B cell (primary cell): ENCODE measurements around the gene KATNBL1. TPM values are rescaled to one million over a fixed set of nuclear protein-coding genes. Genes with fewer than 3 reads are reported as not detected.
"Not testable (repeated sequence)": the region's sequence is repeated elsewhere in the genome, so short reads cannot be mapped to it uniquely, and the experiment has no call there.

Experiments
- ATAC-seq: fragments of 200-7000 bp; cut with Tn5 transposase; one replicate; pipeline ENCODE4 v1.10.0; 2021; ENCODE audit warnings: low read depth, mild to moderate bottlenecking, moderate number of reproducible peaks, moderate library complexity
- CTCF ChIA-PET: fragments of 350-600 bp; sonication (Branson Sonifier 250); formaldehyde crosslinking; loops from one replicate; lab custom pipeline; 2021; ENCODE audit warnings: antibody characterized with exemption, inconsistent platforms; lab: Charles Lee
- POLR2A ChIA-PET: fragments of 350-600 bp; sonication (Branson Sonifier 250); formaldehyde crosslinking; loops from one replicate; lab custom pipeline; 2021; ENCODE audit warnings: antibody characterized with exemption; lab: Charles Lee
- DNase-seq: peaks from one replicate; pipeline ENCODE4 v3.0.0; 2013
- H2AFZ ChIP-seq: 2 replicates; pipeline ENCODE4 v1.6.1; 2012; ENCODE audit warnings: mild to moderate bottlenecking, low read depth, low read length; ENCODE audit not compliant: insufficient read depth, poor library complexity, severe bottlenecking
- H3K27ac ChIP-seq, 2 donors: 1 replicate in 1 of 2; 2 replicates in 1 of 2; pipeline ENCODE4 v1.5.1; 2012 to 2013; ENCODE audit warnings: low read length in 2 of 2, mild to moderate bottlenecking in 2 of 2, moderate library complexity in 1 of 2
- H3K27me3 ChIP-seq, 4 experiments: fragments of 200-600 bp in 1 of 4; sonication (generic) in 1 of 4; replicated peaks in 1 of 4; 1 replicate in 2 of 4; 2 replicates in 2 of 4; pipeline versions ENCODE4 v1.6.1 to v1.7.0; 2013 to 2016; ENCODE audit warnings: low read length in 3 of 4, mild to moderate bottlenecking in 2 of 4, mixed read lengths in 1 of 4, moderate library complexity in 1 of 4; ENCODE audit not compliant: insufficient read depth in 4 of 4, control insufficient read depth in 3 of 4; ENCODE audit errors: control extremely low read depth in 1 of 4
- H3K36me3 ChIP-seq, 2 experiments: replicated peaks in 1 of 2; 1 replicate in 1 of 2; 2 replicates in 1 of 2; pipeline versions ENCODE4 v1.6.1 to v1.7.1; 2013; ENCODE audit warnings: low read length in 1 of 2; ENCODE audit not compliant: insufficient read depth in 2 of 2, control insufficient read depth in 1 of 2; ENCODE audit errors: control extremely low read depth in 1 of 2, extremely low read depth in 1 of 2
- H3K4me1 ChIP-seq, 2 donors: fragments of 200-600 bp in 1 of 2; sonication (generic) in 1 of 2; 1 replicate in 1 of 2; 2 replicates in 1 of 2; pipeline versions ENCODE4 v1.5.1 to v1.6.1; 2013 to 2017; ENCODE audit warnings: low read length in 2 of 2; ENCODE audit not compliant: control insufficient read depth in 2 of 2, insufficient read depth in 2 of 2
- H3K4me2 ChIP-seq: replicated peaks from 2 replicates; pipeline ENCODE3; 2012; ENCODE audit warnings: mild to moderate bottlenecking, low read depth, low read length; ENCODE audit not compliant: poor library complexity, severe bottlenecking
- H3K4me3 ChIP-seq, 5 experiments: fragments of 200-600 bp in 1 of 5; sonication (generic) in 1 of 5; 1 replicate in 3 of 5; 2 replicates in 2 of 5; pipeline versions ENCODE4 v1.5.1 to v1.7.0; 2011 to 2016; ENCODE audit warnings: low read length in 4 of 5, mild to moderate bottlenecking in 4 of 5, low read depth in 2 of 5, control low read depth in 1 of 5, moderate library complexity in 1 of 5; ENCODE audit not compliant: insufficient read depth in 1 of 5; ENCODE audit errors: control extremely low read depth in 1 of 5, extremely low read depth in 1 of 5
- H3K79me2 ChIP-seq: fragments of 200-600 bp; sonication (generic); one replicate; pipeline ENCODE4 v1.6.0; 2016; ENCODE audit warnings: low read length; ENCODE audit not compliant: control insufficient read depth, insufficient read depth
- H3K9ac ChIP-seq: fragments of 200-600 bp; sonication (generic); 2 replicates; pipeline ENCODE4 v1.6.1; 2017; ENCODE audit warnings: mild to moderate bottlenecking, low read length, moderate library complexity
- H3K9me3 ChIP-seq, 3 donors: one replicate each; pipeline versions ENCODE4 v1.6.1 to v1.7.1; 2013; ENCODE audit warnings: low read length in 2 of 3; ENCODE audit not compliant: control insufficient read depth in 2 of 3, insufficient read depth in 1 of 3; ENCODE audit errors: control extremely low read depth in 1 of 3
- H4K20me1 ChIP-seq: 2 replicates; pipeline ENCODE4 v1.6.0; 2012; ENCODE audit warnings: mild to moderate bottlenecking, low read length; ENCODE audit not compliant: insufficient read depth, control insufficient read depth, poor library complexity, severe bottlenecking
- H3K27ac Mint-ChIP-seq: one replicate; pipeline ENCODE4 v1.8.0; 2021; ENCODE audit warnings: mixed read lengths
- H3K27me3 Mint-ChIP-seq: one replicate; pipeline ENCODE4 v1.8.0; 2021; ENCODE audit warnings: mixed read lengths
- H3K4me1 Mint-ChIP-seq: one replicate; pipeline ENCODE4 v1.8.0; 2021; ENCODE audit warnings: mixed read lengths
- H3K4me3 Mint-ChIP-seq: one replicate; pipeline ENCODE4 v1.8.0; 2021; ENCODE audit warnings: mixed read lengths
- H3K9me3 Mint-ChIP-seq: one replicate; pipeline ENCODE4 v1.8.0; 2022; ENCODE audit warnings: mixed read lengths; ENCODE audit not compliant: insufficient read depth
- EZH2 ChIP-seq: IDR thresholded peaks from 2 replicates; pipeline ENCODE4 v1.6.1; 2012; ENCODE audit warnings: borderline replicate concordance, low read depth, mild to moderate bottlenecking, moderate library complexity, low read length; ENCODE audit not compliant: insufficient read depth, poor library complexity, severe bottlenecking
- WGBS: methylation state at CpG from one replicate; pipeline ENCODE4 v1.1.5; 2013; ENCODE audit warnings: missing lambda C conversion rate; ENCODE audit not compliant: insufficient coverage; 5-methylcytosine and 5-hydroxymethylcytosine counted together
- intact Hi-C: fragments of 100-400 bp; cut with micrococcal nuclease; formaldehyde crosslinking; loops from one replicate; pipeline ENCODE4 v1.10.0; 2022
- polyA plus RNA-seq: library from polyadenylated mRNA; depleted of rRNA; stranded (reverse); fragments of >200 nt; gene quantifications from 2 replicates; pipeline ENCODE4 v1.2.3, GENCODE V29; 2012
- total RNA-seq, 2 donors: library from RNA; stranded (reverse); fragments of 120-200 nt in 1 of 2; gene quantifications; 1 replicate in 1 of 2; 2 replicates in 1 of 2; pipeline versions ENCODE4 v1.2.3 to v1.2.4, GENCODE V29; 2013 to 2022
- TF ChIP-seq, protein P1 (sequence below): fragments of 200-600 bp; IDR thresholded peaks from one replicate; pipeline ENCODE4 v1.8.0; 2022; ENCODE audit warnings: antibody characterized with exemption, mild to moderate bottlenecking

Gene KATNBL1
- total and polyA plus RNA-seq, 2 donors (not counting 1 experiment from before 2014, with no cell fraction given) = 22.1 to 54.8 TPM

DNA sequence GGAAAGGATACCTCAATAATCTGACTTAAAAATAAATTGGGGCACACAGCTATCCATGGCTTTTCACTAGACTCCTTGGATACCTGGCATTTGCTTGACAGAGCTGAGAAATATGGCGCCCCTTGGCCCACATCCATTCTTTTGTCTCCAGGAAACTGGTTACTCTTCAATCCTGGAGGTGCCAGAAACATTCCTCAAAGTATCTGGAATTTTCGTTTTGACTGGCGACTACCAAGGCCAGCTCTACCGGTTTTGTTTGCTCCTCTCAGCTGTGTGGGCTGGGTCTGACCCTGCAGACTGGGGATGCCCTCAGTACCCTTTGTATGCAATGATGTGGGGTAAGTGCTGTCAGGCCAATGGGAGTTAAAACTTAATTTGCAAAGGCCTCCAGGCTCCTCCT, 27.0 kb downstream of the KATNBL1 start:
- DNase-seq (no peak), ATAC-seq (no peak)
- Mint-ChIP-seq H3K27ac (no peak overlapping the region), H3K9me3 (no peaks in the 10 kb centered on the region), H3K27me3 (no peaks in the 10 kb centered on the region), H3K4me3 (no peak overlapping the region), H3K4me1 (peaks cover 6% of the 10 kb centered on the region)
- Histone ChIP-seq H3K27me3 (no peaks in the 10 kb centered on the region), H3K27ac (no peak overlapping the region), H3K4me3 (no peak overlapping the region), H2AFZ (no peak overlapping the region), H3K36me3 (peaks cover 1 to 2% of the 10 kb centered on the region in 2 experiments), H3K9me3 (peaks cover 0 to 9% (median 0%) of the 10 kb centered on the region in 3 donors), H3K4me2 (no peak overlapping the region), H4K20me1 (peaks cover 34% of the 10 kb centered on the region), H3K4me1 (no peaks in the 10 kb centered on the region), H3K9ac (no peak overlapping the region), H3K79me2 (peaks cover 72% of the 10 kb centered on the region)
- WGBS = 94% methylated on average over 4 of the region's 4 CpGs
- ChIA-PET POLR2A (no interaction called here), CTCF (interaction anchor here (0.7 kb wide), 1 partner anchor 735 kb away, joined by 4 read pairs; no protein-coding TSS in a partner anchor)
- TF ChIP-seq EZH2 = no peak
- TF ChIP-seq, protein P1, sequence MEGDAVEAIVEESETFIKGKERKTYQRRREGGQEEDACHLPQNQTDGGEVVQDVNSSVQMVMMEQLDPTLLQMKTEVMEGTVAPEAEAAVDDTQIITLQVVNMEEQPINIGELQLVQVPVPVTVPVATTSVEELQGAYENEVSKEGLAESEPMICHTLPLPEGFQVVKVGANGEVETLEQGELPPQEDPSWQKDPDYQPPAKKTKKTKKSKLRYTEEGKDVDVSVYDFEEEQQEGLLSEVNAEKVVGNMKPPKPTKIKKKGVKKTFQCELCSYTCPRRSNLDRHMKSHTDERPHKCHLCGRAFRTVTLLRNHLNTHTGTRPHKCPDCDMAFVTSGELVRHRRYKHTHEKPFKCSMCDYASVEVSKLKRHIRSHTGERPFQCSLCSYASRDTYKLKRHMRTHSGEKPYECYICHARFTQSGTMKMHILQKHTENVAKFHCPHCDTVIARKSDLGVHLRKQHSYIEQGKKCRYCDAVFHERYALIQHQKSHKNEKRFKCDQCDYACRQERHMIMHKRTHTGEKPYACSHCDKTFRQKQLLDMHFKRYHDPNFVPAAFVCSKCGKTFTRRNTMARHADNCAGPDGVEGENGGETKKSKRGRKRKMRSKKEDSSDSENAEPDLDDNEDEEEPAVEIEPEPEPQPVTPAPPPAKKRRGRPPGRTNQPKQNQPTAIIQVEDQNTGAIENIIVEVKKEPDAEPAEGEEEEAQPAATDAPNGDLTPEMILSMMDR = no peak
- intact Hi-C loops = no loop called here

DNA sequence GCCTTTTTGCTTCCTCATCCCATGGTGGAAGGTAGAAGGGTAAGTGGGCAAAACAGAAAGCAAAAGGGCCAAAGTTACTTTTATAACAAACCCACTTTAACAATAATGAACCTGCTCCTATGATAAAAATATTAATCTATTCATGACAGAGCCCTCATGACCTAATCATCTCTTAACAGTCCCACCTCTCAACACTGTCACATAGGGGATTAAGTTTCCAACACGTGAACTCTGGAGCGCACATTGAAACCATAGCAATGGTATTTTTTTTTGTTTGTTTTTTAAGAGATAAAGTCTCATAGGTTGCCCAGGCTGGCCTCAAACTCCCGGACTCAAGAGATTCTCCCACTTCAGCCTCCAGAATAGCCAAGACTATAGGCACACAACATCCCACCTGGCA, 30.7 kb downstream of the KATNBL1 start:
- Histone ChIP-seq H2AFZ (no peak overlapping the region), H3K4me1 (no peaks in the 10 kb centered on the region), H3K9me3 (peaks cover 3 to 8% (median 4%) of the 10 kb centered on the region in 3 donors), H3K27ac (no peak overlapping the region), H3K27me3 (no peaks in the 10 kb centered on the region), H4K20me1 (peaks cover 10% of the 10 kb centered on the region), H3K36me3 (peaks cover 0 to 1% of the 10 kb centered on the region in 2 experiments), H3K4me2 (no peak overlapping the region), H3K4me3 (no peak overlapping the region), H3K9ac (no peak overlapping the region), H3K79me2 (peaks cover 59% of the 10 kb centered on the region)
- DNase-seq (no peak), ATAC-seq (no peak)
- no peak overlapping the region for H3K27ac Mint-ChIP-seq
- TF ChIP-seq EZH2 = no peak
- TF ChIP-seq, protein P1 = no peak
- ChIA-PET CTCF (no interaction called here), POLR2A (no interaction called here)
- intact Hi-C loops = no loop called here
- no peaks in the 10 kb centered on the region for H3K27me3 Mint-ChIP-seq
- WGBS = no CpG with 5 or more reads among the region's 3 CpGs
- H3K4me3 Mint-ChIP-seq = no peak overlapping the region
- H3K9me3 Mint-ChIP-seq = peaks cover 2% of the 10 kb centered on the region
- peaks cover 2% of the 10 kb centered on the region for H3K4me1 Mint-ChIP-seq

DNA sequence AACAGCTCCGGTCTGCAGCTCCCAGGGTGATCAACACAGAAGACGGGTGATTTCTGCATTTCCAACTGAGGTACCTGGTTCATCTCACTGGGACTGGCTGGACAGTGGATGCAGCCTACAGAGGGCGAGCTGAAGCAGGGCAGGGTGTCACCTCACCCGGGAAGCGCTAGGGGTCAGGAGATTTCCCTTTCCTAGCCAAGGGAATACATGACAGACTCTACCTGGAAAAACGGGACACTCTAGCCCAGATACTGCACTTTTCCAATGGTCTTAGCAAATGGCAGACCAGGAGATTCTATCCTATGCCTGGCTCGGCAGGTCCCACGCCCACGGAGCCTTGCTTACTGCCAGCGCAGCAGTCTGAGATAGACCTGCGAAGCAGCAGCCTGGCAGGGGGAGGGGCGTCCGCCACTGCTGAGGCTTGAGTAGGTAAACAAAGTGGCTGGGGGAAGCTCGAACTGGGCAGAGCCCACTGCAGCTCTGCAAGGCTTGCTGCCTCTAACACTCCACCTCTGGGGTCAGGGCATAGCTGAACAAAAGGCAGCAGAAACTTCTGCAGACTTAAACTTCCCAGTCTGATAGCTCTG, 43.8 kb downstream of the KATNBL1 start:
- H3K27me3 ChIP-seq, intact Hi-C loops, H2AFZ ChIP-seq, H3K27me3 Mint-ChIP-seq, H4K20me1 ChIP-seq, H3K27ac Mint-ChIP-seq, H3K4me1 ChIP-seq, ATAC-seq, H3K27ac ChIP-seq, DNase-seq, H3K36me3 ChIP-seq, H3K9ac ChIP-seq, H3K4me2 ChIP-seq, CTCF ChIA-PET, POLR2A ChIA-PET, H3K4me3 Mint-ChIP-seq, H3K4me3 ChIP-seq: not testable (repeated sequence)
- H3K4me1 Mint-ChIP-seq = peaks cover 28% of the 10 kb centered on the region
- 98% methylated on average over 13 of the region's 14 CpGs for WGBS
- peaks cover 3 to 23% (median 15%) of the 10 kb centered on the region in 3 donors for H3K9me3 ChIP-seq
- peaks cover 12% of the 10 kb centered on the region for H3K9me3 Mint-ChIP-seq
- H3K79me2 ChIP-seq = peaks cover 46% of the 10 kb centered on the region
